HepG2 (cell line): Measurements from ENCODE around the gene CXCR5. TPM values are rescaled to one million over a fixed set of nuclear protein-coding genes. Genes with fewer than 3 reads are reported as not detected.

ENCODE experiments used
- ARNTL ChIP-seq: sonication (generic); formaldehyde crosslinking; IDR thresholded peaks from 2 replicates; pipeline ENCODE4 v1.4.0; 2020; ENCODE audit warnings: mild to moderate bottlenecking, missing genetic modification reagents
- ELF1 ChIP-seq: sonication (generic); formaldehyde crosslinking; IDR thresholded peaks from 2 replicates; pipeline ENCODE4 v1.4.0; 2020; ENCODE audit warnings: missing genetic modification reagents
- HNRNPUL1 ChIP-seq: fragments of 200-400 bp; formaldehyde crosslinking; IDR thresholded peaks from 2 replicates; pipeline ENCODE4 v1.6.1; 2017; ENCODE audit warnings: low read depth, mild to moderate bottlenecking, low read length, moderate library complexity
- MEIS1 ChIP-seq: sonication (generic); formaldehyde crosslinking; IDR thresholded peaks from 2 replicates; pipeline ENCODE4 v1.9.0; 2021; ENCODE audit warnings: mild to moderate bottlenecking, missing genetic modification reagents, moderate library complexity, borderline replicate concordance
- PAWR ChIP-seq: sonication (generic); formaldehyde crosslinking; IDR thresholded peaks from 2 replicates; pipeline ENCODE4 v1.4.0; 2020; ENCODE audit warnings: missing genetic modification reagents, mild to moderate bottlenecking, borderline replicate concordance
- SPEN ChIP-seq: sonication (generic); formaldehyde crosslinking; IDR thresholded peaks from 2 replicates; pipeline ENCODE4 v1.5.1; 2020; ENCODE audit warnings: low read depth, mild to moderate bottlenecking, missing genetic modification reagents
- TCF7 ChIP-seq: sonication (generic); IDR thresholded peaks from 2 replicates; pipeline ENCODE4 v1.6.1; 2016; ENCODE audit warnings: antibody characterized with exemption, low read depth
- U2AF2 ChIP-seq: fragments of 200-400 bp; formaldehyde crosslinking; IDR thresholded peaks from 2 replicates; pipeline ENCODE4 v1.6.1; 2017; ENCODE audit warnings: low read depth, mild to moderate bottlenecking, low read length
- ZNF143 ChIP-seq: sonication (generic); formaldehyde crosslinking; IDR thresholded peaks from 2 replicates; pipeline ENCODE4 v1.4.0; 2020; ENCODE audit warnings: missing genetic modification reagents
- ZNF563 ChIP-seq: sonication (generic); formaldehyde crosslinking; IDR thresholded peaks from 2 replicates; pipeline ENCODE4 v1.8.0; 2022; ENCODE audit warnings: mild to moderate bottlenecking, moderate library complexity, missing genetic modification reagents
- ZNF615 ChIP-seq: sonication (generic); formaldehyde crosslinking; IDR thresholded peaks from 2 replicates; pipeline ENCODE4 v1.5.0; 2020; ENCODE audit warnings: mild to moderate bottlenecking, missing genetic modification reagents, borderline replicate concordance
- ZSCAN22 ChIP-seq: sonication (generic); formaldehyde crosslinking; IDR thresholded peaks from 2 replicates; pipeline ENCODE4 v1.4.0; 2020; ENCODE audit warnings: mild to moderate bottlenecking, missing genetic modification reagents
- polyA plus RNA-seq, 8 experiments: library from polyadenylated mRNA; depleted of rRNA in 3 of 8; stranded (reverse) in 7 of 8; unstranded in 1 of 8; fragments of >200 nt; fragmentation: Illumina TruSeq in 4 of 8; extraction: Trizol in 4 of 8; gene quantifications; 2 replicates each; pipeline versions ENCODE4 v1.2.1 to v1.2.3, GENCODE V29; 2011 to 2016; ENCODE audit warnings: low read depth in 4 of 8, missing spikeins in 1 of 8, mixed read lengths in 1 of 8; ENCODE audit not compliant: insufficient read depth in 1 of 8
- total RNA-seq, 5 experiments: library from RNA; depleted of rRNA; stranded (reverse); fragments of >200 nt; fragmentation: Illumina TruSeq; extraction: Trizol; gene quantifications; 2 replicates each; pipeline ENCODE4 v1.2.3, GENCODE V29; 2016; ENCODE audit warnings: low read depth in 1 of 5
- TF ChIP-seq, protein P1 (sequence below): sonication (generic); formaldehyde crosslinking; IDR thresholded peaks from 2 replicates; pipeline ENCODE4 v1.4.0; 2020; ENCODE audit warnings: missing genetic modification reagents
- TF ChIP-seq, protein P2 (sequence below): sonication (generic); formaldehyde crosslinking; IDR thresholded peaks from 2 replicates; pipeline ENCODE4 v1.4.0; 2020; ENCODE audit warnings: mild to moderate bottlenecking, missing genetic modification reagents
- TF ChIP-seq, protein P3 (sequence below): sonication (generic); formaldehyde crosslinking; IDR thresholded peaks from 2 replicates; pipeline ENCODE4 v1.8.0; 2022; ENCODE audit warnings: missing genetic modification reagents, mild to moderate bottlenecking, inconsistent platforms, borderline replicate concordance
- TF ChIP-seq, protein P4 (sequence below): sonication (generic); formaldehyde crosslinking; IDR thresholded peaks from 2 replicates; pipeline ENCODE4 v1.9.0; 2021; ENCODE audit warnings: missing genetic modification reagents, borderline replicate concordance
- TF ChIP-seq, protein P5 (sequence below): sonication (generic); formaldehyde crosslinking; IDR thresholded peaks from 2 replicates; pipeline ENCODE4 v1.4.0; 2020; ENCODE audit warnings: mild to moderate bottlenecking, missing genetic modification reagents
- TF ChIP-seq, protein P6 (sequence below): sonication (generic); formaldehyde crosslinking; conservative IDR thresholded peaks from 2 replicates; pipeline ENCODE4 v1.5.0; 2020; ENCODE audit warnings: missing genetic modification reagents

Gene CXCR5
- total and polyA plus RNA-seq, 2 of the 13 experiments (the other 11 are each of a cell fraction or from before 2014, with no cell fraction given): not detected

DNA sequence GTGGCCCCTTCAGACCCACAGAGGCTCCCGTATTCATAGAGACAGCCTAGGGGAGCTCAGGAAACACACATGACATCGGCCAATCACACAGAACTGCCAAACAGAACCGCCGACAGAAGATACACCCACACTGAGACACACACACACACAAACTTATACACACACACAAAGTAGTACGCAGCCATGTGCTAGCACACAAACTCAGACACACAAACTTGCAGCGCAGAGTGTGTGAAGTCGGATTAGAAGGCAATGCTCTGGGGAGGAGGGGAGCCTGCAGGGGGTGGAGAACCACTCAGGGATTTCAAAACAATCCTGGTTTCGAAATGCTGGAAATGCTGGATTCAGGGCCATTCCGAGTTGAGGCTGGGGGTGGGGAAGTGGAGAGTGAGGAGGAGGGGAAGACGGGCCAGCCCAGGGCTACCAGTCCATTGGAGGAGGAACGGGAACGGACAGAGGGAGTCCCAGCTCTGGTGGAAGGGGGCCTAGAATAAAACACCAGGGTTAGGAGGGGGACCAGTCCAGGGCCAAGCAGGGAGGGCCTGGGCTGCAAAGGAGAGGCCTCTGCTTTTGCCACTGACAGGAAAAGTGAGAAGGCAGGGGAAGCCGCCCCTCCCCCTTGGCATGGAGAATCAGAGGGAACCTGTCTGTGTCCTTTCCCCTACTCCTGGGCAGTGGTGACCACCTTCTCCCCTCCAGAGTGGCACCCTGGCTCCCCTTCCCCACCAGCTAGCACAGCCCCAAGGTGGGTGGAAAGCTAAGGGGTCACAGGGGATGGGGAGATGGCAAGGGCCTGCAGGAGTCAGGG, 37.6 kb downstream of the CXCR5 start (continued):
- TF ChIP-seq, protein P1, sequence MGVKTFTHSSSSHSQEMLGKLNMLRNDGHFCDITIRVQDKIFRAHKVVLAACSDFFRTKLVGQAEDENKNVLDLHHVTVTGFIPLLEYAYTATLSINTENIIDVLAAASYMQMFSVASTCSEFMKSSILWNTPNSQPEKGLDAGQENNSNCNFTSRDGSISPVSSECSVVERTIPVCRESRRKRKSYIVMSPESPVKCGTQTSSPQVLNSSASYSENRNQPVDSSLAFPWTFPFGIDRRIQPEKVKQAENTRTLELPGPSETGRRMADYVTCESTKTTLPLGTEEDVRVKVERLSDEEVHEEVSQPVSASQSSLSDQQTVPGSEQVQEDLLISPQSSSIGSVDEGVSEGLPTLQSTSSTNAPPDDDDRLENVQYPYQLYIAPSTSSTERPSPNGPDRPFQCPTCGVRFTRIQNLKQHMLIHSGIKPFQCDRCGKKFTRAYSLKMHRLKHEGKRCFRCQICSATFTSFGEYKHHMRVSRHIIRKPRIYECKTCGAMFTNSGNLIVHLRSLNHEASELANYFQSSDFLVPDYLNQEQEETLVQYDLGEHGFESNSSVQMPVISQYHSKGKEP (CRISPR knock-in tag): 0 out of 2 replicates have a peak, but pooled peaks have one; percentile 40
- TF ChIP-seq, protein P2, sequence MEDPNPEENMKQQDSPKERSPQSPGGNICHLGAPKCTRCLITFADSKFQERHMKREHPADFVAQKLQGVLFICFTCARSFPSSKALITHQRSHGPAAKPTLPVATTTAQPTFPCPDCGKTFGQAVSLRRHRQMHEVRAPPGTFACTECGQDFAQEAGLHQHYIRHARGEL (CRISPR knock-in tag): no peak
- TF ChIP-seq ZSCAN22 (no peak), PAWR (CRISPR knock-in tag) (no peak), ZNF615 (0 out of 2 replicates have a peak, but pooled peaks have one; percentile 65), U2AF2 (no peak), SPEN (no peak), ARNTL (CRISPR knock-in tag) (0 out of 2 replicates have a peak, but pooled peaks have one; percentile 17), TCF7 (0 out of 2 replicates have a peak, but pooled peaks have one; percentile 15), HNRNPUL1 (no peak), ELF1 (CRISPR knock-in tag) (no peak), MEIS1 (CRISPR knock-in tag) (no peak), ZNF143 (peak; percentile 3; the same call in 1 of the 2 replicates), ZNF563 (no peak)
- TF ChIP-seq, protein P3, sequence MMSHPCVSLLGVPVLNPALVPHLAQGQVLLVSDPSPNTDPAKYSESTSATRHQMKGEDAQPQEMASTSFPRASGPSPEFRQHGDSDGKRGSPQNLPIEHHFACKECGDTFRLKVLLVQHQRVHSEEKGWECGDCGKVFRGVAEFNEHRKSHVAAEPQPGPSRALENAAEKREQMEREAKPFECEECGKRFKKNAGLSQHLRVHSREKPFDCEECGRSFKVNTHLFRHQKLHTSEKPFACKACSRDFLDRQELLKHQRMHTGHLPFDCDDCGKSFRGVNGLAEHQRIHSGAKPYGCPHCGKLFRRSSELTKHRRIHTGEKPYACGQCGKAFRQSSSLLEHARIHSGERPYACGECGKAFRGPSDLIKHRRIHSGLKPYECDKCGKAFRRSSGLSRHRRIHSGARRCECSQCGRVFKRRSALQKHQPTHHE (CRISPR knock-in tag): 0 out of 2 replicates have a peak, but pooled peaks have one; percentile 29
- TF ChIP-seq, protein P4, sequence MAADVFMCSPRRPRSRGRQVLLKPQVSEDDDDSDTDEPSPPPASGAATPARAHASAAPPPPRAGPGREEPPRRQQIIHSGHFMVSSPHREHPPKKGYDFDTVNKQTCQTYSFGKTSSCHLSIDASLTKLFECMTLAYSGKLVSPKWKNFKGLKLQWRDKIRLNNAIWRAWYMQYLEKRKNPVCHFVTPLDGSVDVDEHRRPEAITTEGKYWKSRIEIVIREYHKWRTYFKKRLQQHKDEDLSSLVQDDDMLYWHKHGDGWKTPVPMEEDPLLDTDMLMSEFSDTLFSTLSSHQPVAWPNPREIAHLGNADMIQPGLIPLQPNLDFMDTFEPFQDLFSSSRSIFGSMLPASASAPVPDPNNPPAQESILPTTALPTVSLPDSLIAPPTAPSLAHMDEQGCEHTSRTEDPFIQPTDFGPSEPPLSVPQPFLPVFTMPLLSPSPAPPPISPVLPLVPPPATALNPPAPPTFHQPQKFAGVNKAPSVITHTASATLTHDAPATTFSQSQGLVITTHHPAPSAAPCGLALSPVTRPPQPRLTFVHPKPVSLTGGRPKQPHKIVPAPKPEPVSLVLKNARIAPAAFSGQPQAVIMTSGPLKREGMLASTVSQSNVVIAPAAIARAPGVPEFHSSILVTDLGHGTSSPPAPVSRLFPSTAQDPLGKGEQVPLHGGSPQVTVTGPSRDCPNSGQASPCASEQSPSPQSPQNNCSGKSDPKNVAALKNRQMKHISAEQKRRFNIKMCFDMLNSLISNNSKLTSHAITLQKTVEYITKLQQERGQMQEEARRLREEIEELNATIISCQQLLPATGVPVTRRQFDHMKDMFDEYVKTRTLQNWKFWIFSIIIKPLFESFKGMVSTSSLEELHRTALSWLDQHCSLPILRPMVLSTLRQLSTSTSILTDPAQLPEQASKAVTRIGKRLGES: no peak
- TF ChIP-seq, protein P5, sequence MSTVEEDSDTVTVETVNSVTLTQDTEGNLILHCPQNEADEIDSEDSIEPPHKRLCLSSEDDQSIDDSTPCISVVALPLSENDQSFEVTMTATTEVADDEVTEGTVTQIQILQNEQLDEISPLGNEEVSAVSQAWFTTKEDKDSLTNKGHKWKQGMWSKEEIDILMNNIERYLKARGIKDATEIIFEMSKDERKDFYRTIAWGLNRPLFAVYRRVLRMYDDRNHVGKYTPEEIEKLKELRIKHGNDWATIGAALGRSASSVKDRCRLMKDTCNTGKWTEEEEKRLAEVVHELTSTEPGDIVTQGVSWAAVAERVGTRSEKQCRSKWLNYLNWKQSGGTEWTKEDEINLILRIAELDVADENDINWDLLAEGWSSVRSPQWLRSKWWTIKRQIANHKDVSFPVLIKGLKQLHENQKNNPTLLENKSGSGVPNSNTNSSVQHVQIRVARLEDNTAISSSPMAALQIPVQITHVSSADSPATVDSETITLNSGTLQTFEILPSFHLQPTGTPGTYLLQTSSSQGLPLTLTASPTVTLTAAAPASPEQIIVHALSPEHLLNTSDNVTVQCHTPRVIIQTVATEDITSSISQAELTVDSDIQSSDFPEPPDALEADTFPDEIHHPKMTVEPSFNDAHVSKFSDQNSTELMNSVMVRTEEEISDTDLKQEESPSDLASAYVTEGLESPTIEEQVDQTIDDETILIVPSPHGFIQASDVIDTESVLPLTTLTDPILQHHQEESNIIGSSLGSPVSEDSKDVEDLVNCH: no peak
- TF ChIP-seq, protein P6, sequence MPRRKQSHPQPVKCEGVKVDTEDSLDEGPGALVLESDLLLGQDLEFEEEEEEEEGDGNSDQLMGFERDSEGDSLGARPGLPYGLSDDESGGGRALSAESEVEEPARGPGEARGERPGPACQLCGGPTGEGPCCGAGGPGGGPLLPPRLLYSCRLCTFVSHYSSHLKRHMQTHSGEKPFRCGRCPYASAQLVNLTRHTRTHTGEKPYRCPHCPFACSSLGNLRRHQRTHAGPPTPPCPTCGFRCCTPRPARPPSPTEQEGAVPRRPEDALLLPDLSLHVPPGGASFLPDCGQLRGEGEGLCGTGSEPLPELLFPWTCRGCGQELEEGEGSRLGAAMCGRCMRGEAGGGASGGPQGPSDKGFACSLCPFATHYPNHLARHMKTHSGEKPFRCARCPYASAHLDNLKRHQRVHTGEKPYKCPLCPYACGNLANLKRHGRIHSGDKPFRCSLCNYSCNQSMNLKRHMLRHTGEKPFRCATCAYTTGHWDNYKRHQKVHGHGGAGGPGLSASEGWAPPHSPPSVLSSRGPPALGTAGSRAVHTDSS (CRISPR knock-in tag): no peak
